ENCODE measurements around the gene SCARF2.

The SCARF2 gene

DNA sequence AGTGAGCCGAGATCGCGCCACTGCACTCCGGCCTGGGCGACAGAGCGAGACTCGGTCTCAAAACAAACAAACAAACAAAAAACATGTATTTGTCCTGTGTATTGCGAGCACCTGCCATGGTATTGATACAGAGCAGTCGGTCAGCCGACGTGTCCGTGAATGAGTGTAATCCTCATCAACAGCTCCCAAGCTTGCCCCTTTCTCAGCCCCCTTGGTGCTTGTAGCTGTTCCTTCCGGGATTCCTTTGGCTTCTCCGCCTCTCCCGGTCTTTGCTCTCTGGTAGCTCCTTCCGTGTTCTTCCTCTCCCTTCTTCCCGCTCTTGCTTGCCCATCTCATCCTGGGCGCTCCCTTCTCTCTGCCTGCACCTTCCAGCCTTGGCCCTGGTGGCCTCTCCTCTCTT is 32.7 kb downstream of the SCARF2 start:
- H3K4me3 ChIP-seq (ENCODE audit: low read depth, low read length): no peak overlapping the region
- TF ChIP-seq, protein P1, sequence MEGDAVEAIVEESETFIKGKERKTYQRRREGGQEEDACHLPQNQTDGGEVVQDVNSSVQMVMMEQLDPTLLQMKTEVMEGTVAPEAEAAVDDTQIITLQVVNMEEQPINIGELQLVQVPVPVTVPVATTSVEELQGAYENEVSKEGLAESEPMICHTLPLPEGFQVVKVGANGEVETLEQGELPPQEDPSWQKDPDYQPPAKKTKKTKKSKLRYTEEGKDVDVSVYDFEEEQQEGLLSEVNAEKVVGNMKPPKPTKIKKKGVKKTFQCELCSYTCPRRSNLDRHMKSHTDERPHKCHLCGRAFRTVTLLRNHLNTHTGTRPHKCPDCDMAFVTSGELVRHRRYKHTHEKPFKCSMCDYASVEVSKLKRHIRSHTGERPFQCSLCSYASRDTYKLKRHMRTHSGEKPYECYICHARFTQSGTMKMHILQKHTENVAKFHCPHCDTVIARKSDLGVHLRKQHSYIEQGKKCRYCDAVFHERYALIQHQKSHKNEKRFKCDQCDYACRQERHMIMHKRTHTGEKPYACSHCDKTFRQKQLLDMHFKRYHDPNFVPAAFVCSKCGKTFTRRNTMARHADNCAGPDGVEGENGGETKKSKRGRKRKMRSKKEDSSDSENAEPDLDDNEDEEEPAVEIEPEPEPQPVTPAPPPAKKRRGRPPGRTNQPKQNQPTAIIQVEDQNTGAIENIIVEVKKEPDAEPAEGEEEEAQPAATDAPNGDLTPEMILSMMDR (IDR thresholded peaks at IDR 0.05; ENCODE audit: insufficient read depth, low read depth, low read length, missing control alignments): no peak
- DNase-seq (ENCODE audit: low read depth): no peak

DNA sequence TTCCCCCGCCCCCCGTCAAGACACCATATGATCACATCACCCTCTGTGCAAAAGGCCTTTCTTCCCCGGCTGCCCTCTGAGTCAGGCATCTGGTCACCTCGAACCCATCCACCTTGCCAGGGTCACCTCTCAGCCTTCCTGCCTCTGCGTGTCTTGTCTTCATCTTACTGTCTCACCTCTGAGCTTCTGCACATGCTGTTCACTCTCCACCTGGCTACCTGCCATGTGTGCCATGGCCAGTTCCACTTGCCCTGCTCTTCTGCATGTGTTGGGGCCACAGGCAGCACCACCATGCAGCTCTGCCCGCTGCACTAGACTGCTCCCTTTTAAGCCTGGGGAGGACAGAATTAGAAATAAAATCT is 33.9 kb downstream of the SCARF2 start:
- no peak overlapping the region for H3K4me3 ChIP-seq (ENCODE audit: low read depth, low read length)
- TF ChIP-seq, protein P1 (IDR thresholded peaks at IDR 0.05; ENCODE audit: insufficient read depth, low read depth, low read length, missing control alignments): no peak
- DNase-seq (ENCODE audit: low read depth): no peak

DNA sequence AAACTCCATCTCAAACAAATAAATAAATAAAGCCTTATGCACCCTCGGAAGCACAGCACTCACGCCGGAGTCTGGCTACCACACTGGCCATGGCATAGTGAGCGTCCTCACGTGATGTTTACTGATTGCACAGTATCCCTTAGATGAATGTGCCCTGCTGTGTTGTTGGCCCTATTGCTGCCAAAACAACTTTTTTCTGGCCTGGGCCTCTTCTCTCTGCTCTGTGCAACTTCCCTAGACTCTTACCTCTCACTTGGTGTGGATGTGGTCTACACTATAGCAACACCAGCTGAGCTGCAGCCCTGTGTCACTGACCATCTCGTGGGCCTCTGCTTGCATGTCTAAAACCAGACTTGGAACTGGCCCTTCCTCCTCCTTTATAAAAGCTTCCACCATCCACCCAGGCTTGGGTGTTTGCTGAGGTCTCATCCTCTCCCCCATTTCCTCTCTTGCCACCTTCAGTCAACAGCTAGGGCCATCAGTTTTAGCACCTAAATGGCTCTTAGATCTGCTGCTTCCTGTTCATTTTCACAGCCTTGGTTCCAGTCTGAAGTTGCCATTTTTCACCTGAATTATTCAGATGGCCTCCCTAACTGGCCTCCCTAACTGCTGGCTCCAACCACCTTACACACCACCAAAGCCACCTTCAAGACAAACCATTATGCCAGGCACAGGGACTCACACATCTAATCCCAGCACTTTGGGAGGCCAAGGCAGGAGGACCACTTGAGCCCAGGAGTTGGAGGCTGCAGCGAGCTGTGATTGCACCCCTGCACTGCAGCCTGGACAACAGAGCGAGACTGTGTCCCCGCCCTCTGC is 34.5 kb downstream of the SCARF2 start:
- TF ChIP-seq, protein P1 (IDR thresholded peaks at IDR 0.05; ENCODE audit: insufficient read depth, low read depth, low read length, missing control alignments): no peak
- DNase-seq (ENCODE audit: low read depth): no peak
- H3K4me3 ChIP-seq (ENCODE audit: low read depth, low read length): no peak overlapping the region

DNA sequence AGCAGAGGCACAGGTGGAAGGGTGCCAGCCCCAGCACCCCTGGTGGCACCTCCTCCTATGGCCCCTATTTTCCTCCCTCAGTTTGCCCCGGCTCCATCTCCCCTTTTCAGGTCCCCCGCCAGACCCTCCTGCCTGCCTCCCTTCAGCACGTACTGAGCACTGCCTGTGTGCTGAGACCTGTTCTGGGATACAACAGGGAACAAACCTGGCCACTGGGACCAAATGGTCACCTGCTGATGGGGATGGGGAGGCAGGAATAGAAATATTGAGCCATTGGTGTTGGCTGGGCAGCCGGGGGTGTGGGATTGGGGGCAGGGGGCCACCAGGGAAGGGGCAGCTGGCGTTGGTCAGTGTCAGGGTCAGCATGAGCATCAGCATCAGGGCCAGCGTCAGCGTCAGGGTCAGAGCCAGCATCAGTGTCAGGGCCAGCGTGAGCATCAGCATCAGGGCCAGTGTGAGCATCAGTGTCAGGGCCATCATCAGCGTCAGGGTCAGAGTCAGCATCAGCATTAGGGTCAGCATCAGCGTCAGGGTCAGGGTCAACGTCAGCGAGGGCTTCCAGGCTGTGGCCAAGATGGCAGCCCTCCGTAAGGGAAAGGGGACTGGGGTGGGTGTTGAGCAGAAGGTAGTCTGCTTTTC is 36.1 kb downstream of the SCARF2 start:
- H3K4me3 ChIP-seq (ENCODE audit: low read depth, low read length): no peak overlapping the region
- no peak for DNase-seq (ENCODE audit: low read depth)
- TF ChIP-seq, protein P1 (IDR thresholded peaks at IDR 0.05; ENCODE audit: insufficient read depth, low read depth, low read length, missing control alignments): no peak

DNA sequence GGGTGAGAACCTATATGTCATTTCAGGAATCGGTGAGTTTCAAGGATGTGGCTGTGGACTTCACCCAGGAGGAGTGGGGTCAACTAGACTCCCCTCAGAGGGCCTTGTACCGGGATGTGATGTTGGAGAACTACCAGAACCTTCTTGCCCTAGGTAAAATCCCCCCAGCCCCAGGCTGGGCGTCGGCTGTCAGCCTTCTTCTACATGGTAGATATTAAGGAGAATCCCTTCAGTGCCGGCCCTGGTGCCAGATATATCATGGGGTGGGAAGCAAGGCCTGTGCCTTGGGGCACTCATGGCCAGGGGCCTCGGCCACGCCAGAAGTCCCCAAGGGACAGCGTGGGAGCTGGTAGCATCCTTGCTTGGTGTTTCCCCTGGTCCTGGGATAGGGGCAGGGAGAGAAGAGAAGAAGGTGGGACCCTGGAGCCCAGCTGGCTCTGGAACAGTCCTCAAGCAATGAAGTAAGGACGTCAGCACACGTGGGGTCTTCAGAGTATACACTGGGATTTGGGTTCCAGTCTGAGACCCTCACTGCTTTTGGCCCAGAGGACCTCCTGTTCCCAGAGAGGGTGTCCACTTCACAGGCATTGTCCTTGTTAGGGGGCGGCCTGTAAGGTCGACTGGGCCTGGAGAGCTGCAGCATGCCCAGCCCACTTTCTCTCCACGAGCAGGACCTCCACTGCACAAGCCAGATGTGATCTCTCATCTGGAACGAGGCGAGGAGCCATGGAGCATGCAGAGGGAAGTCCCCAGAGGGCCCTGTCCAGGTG is 36.8 kb downstream of the SCARF2 start:
- no peak for DNase-seq (ENCODE audit: low read depth)
- no peak overlapping the region for H3K4me3 ChIP-seq (ENCODE audit: low read depth, low read length)
- TF ChIP-seq, protein P1 (IDR thresholded peaks at IDR 0.05; ENCODE audit: insufficient read depth, low read depth, low read length, missing control alignments): no peak

DNA sequence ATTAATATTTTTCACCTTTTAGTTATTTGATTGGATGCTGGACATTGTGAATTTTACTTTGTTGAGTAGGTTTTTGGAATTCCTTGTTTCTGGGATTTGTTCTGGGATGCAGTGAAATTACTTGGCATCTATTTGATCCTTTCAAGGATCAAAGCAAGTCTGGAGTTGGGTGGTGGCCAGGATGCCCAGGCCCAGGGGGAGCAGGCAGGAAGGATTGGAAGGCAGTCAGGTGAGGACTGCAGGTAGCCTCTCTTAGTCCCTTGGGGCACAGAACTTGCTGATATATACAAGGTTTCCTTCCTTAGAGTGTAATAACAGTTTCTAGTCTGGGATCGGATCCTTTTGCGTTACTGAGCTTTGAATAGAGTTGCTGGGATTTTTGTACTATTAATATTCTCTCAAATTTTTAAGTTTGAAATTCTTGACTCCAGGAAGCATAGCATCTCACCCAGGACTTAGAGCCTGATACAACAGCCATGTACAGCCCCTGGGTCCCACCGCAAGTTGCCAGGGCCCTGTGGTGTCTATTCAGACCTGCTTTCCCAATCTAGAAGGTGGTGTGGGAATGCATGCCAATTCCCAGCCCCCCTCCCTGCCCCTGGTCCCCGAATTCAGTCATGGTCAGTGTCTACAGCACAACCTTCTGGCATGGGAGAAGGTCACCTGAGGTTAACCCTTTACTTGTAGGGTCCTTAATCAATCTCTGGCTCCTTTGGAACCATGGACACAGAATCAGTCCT is 37.6 kb downstream of the SCARF2 start:
- TF ChIP-seq, protein P1 (IDR thresholded peaks at IDR 0.05; ENCODE audit: insufficient read depth, low read depth, low read length, missing control alignments): no peak

More for the DNA sequence above, 37.6 kb downstream of the SCARF2 start:
- no peak for DNase-seq (ENCODE audit: low read depth)
- H3K4me3 ChIP-seq (ENCODE audit: low read depth, low read length): no peak overlapping the region
